ENCODE results near the gene EFNA4.

GRCh38 chr1:155081472-155082300 lies 18.1 kb downstream of the EFNA4 start:
- TF ChIP-seq EP300 (IDR thresholded peaks at IDR 0.05) (no peak), POLR2AphosphoS5 (IDR thresholded peaks at IDR 0.05) (no peak), POLR2A (IDR thresholded peaks at IDR 0.05) (no peak)
- TF ChIP-seq, protein P1, sequence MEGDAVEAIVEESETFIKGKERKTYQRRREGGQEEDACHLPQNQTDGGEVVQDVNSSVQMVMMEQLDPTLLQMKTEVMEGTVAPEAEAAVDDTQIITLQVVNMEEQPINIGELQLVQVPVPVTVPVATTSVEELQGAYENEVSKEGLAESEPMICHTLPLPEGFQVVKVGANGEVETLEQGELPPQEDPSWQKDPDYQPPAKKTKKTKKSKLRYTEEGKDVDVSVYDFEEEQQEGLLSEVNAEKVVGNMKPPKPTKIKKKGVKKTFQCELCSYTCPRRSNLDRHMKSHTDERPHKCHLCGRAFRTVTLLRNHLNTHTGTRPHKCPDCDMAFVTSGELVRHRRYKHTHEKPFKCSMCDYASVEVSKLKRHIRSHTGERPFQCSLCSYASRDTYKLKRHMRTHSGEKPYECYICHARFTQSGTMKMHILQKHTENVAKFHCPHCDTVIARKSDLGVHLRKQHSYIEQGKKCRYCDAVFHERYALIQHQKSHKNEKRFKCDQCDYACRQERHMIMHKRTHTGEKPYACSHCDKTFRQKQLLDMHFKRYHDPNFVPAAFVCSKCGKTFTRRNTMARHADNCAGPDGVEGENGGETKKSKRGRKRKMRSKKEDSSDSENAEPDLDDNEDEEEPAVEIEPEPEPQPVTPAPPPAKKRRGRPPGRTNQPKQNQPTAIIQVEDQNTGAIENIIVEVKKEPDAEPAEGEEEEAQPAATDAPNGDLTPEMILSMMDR (IDR thresholded peaks at IDR 0.05) = no peak
